ENCODE results near the gene ARHGAP5. TPM values are rescaled to one million over a fixed set of nuclear protein-coding genes. Genes with fewer than 3 reads are reported as not detected.

ARHGAP5 gene
- total and polyA plus RNA-seq, 2 donors from 2014 or later, result 17.7 to 142 TPM

DNA sequence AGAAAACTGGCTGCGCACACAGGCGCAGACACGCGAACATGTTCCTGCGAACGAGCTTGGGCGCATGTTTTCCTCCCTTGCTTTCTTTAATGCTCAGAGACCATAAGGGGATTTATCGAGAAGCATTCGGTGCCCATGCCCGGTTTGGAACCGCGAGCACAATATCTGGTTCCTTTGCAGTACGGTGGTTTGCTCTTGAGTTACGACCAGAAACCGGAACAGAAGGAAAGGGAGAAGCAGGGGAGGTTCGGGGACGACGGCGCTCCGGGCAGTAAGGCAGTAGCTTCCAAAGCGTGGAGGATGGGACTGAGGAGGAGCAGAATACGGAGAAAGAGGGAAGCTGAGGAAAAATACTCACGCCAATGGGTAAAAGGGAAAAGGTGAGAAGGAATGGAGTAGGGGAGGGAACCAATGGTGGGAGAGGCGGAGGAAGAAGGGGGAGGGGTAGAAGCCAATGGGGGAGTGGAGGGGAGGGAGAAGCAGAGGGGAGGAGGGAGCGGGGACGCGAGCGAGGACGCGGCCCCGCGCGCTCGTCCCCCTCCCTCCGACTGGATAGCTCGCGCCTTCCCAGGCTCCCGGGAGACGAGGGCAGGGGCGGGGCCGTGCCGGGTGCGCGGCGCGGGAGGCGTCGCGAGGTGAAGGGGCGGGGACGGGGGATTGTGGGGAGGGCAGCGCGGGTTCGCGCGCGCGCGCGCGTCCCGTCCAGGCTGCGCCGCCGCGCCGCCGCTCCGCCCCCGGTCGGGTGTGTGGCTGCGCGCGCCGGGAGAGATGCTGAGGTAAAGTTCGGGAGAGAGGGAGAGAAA lies 625 bp upstream of the ARHGAP5 start:
- Histone ChIP-seq H3K36me3 (ENCODE audit: control insufficient read depth in 2 of 3, insufficient read depth in 3 of 3, low read length in 3 of 3) (no peaks in the 10 kb centered on the region), H3K27me3 (ENCODE audit: control insufficient read depth, insufficient read depth, low read length) (no peaks in the 10 kb centered on the region), H3K9ac (ENCODE audit: low read length in 3 of 3) (peak overlapping the region; percentile 90 to 99 (median 91)), H3K4me1 (ENCODE audit: control insufficient read depth in 2 of 3, insufficient read depth in 2 of 3, low read depth in 1 of 3, low read length in 3 of 3) (peaks cover 0 to 16% (median 4%) of the 10 kb centered on the region in 3 donors), H3K27ac (ENCODE audit: low read depth in 2 of 2, low read length in 2 of 2) (peak overlapping the region; percentile 98 to 99), H3K4me3 (ENCODE audit: low read length in 3 of 3) (peak overlapping the region; percentile 91 to 97 (median 95)), H3K9me3 (ENCODE audit: control insufficient read depth in 2 of 3, insufficient read depth in 1 of 3, low read length in 3 of 3) (no peaks in the 10 kb centered on the region)
- TF ChIP-seq, protein P1, sequence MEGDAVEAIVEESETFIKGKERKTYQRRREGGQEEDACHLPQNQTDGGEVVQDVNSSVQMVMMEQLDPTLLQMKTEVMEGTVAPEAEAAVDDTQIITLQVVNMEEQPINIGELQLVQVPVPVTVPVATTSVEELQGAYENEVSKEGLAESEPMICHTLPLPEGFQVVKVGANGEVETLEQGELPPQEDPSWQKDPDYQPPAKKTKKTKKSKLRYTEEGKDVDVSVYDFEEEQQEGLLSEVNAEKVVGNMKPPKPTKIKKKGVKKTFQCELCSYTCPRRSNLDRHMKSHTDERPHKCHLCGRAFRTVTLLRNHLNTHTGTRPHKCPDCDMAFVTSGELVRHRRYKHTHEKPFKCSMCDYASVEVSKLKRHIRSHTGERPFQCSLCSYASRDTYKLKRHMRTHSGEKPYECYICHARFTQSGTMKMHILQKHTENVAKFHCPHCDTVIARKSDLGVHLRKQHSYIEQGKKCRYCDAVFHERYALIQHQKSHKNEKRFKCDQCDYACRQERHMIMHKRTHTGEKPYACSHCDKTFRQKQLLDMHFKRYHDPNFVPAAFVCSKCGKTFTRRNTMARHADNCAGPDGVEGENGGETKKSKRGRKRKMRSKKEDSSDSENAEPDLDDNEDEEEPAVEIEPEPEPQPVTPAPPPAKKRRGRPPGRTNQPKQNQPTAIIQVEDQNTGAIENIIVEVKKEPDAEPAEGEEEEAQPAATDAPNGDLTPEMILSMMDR (IDR thresholded peaks at IDR 0.05; ENCODE audit: borderline replicate concordance, extremely low read depth, insufficient read depth), result no peak
- FAIRE-seq (no peak), DNase-seq (peak; percentile 96 to 99 (median 98))
- intact Hi-C loops (cut with DNase I), result loop anchor here (10.0 kb wide), 1 partner anchor 152 kb away; no protein-coding TSS in a partner anchor

GRCh38 chr14:32078023-32078857 lies 1.1 kb downstream of the ARHGAP5 start:
- Histone ChIP-seq H3K27me3 (ENCODE audit: control insufficient read depth, insufficient read depth, low read length) (no peaks in the 10 kb centered on the region), H3K9me3 (ENCODE audit: control insufficient read depth in 2 of 3, insufficient read depth in 1 of 3, low read length in 3 of 3) (no peaks in the 10 kb centered on the region), H3K36me3 (ENCODE audit: control insufficient read depth in 2 of 3, insufficient read depth in 3 of 3, low read length in 3 of 3) (no peaks in the 10 kb centered on the region), H3K27ac (ENCODE audit: low read depth in 2 of 2, low read length in 2 of 2) (peak overlapping the region; percentile 96 to 99), H3K9ac (ENCODE audit: low read length in 3 of 3) (peak overlapping the region; percentile 81 to 95 (median 90)), H3K4me1 (ENCODE audit: control insufficient read depth in 2 of 3, insufficient read depth in 2 of 3, low read depth in 1 of 3, low read length in 3 of 3) (peaks cover 0 to 16% (median 8%) of the 10 kb centered on the region in 3 donors), H3K4me3 (ENCODE audit: low read length in 3 of 3) (peak overlapping the region; percentile 86 to 97 (median 88))
- peak; percentile 46 to 87 (median 62) for DNase-seq
- intact Hi-C loops (cut with DNase I), result loop anchor here (10.0 kb wide), 1 partner anchor 153 kb away; no protein-coding TSS in a partner anchor
- FAIRE-seq, result no peak
- TF ChIP-seq, protein P1 (IDR thresholded peaks at IDR 0.05; ENCODE audit: borderline replicate concordance, extremely low read depth, insufficient read depth), result no peak

DNA sequence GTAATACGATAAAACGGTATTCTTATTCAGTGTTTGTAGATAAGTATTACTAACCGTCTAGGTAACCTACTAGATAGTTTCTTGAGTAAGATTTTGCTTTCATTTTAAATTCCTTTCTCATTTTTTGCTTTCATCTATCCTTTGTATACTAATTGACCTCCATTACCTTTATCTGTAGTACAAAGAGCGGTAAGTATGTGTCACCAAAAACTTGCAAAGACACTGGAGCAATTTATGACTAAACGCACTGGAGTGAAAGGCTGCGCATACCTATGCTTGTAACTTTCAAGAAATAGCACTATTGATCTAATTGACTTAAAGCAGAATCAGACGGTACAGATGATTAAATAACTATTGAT lies 1.7 kb downstream of the ARHGAP5 start:
- Histone ChIP-seq H3K36me3 (ENCODE audit: control insufficient read depth in 2 of 3, insufficient read depth in 3 of 3, low read length in 3 of 3) (no peaks in the 10 kb centered on the region), H3K9me3 (ENCODE audit: control insufficient read depth in 2 of 3, insufficient read depth in 1 of 3, low read length in 3 of 3) (no peaks in the 10 kb centered on the region), H3K27ac (ENCODE audit: low read depth in 2 of 2, low read length in 2 of 2) (peak overlapping the region; percentile 26 to 99), H3K4me1 (ENCODE audit: control insufficient read depth in 2 of 3, insufficient read depth in 2 of 3, low read depth in 1 of 3, low read length in 3 of 3) (peaks cover 0 to 16% (median 8%) of the 10 kb centered on the region in 3 donors), H3K4me3 (ENCODE audit: low read length in 3 of 3) (peak overlapping the region; percentile 86 to 97 (median 88)), H3K27me3 (ENCODE audit: control insufficient read depth, insufficient read depth, low read length) (no peaks in the 10 kb centered on the region), H3K9ac (ENCODE audit: low read length in 3 of 3) (peak overlapping the region; percentile 81 to 95 (median 90))
- peak in 2 of 5 donors; percentile 32 to 43 for DNase-seq
- TF ChIP-seq, protein P1 (IDR thresholded peaks at IDR 0.05; ENCODE audit: borderline replicate concordance, extremely low read depth, insufficient read depth), result no peak
- no peak for FAIRE-seq
- intact Hi-C loops (cut with DNase I), result loop anchor here (10.0 kb wide), 1 partner anchor 154 kb away; no protein-coding TSS in a partner anchor

Data from kidney (tissue), 14 donors.